ENCODE results near the gene MEG3.

The MEG3 gene

GRCh38 chr14:100828031-100828769 is 2.3 kb downstream of the MEG3 start:
- H3K27ac ChIP-seq (ENCODE audit: low read depth, low read length) = no peak overlapping the region
- no peaks in the 10 kb centered on the region for H4K20me1 ChIP-seq (ENCODE audit: control insufficient read depth, insufficient read depth, low read depth, low read length)
- no peaks in the 10 kb centered on the region for H3K79me2 ChIP-seq (ENCODE audit: control insufficient read depth, low read length)
- H3K4me3 ChIP-seq (ENCODE audit: low read length) = no peak overlapping the region
- no peaks in the 10 kb centered on the region for H3F3A ChIP-seq (ENCODE audit: control insufficient read depth, insufficient read depth)
- TF ChIP-seq EZH2phosphoT487 (IDR thresholded peaks at IDR 0.05; ENCODE audit: borderline replicate concordance, low read length) (no peak), CTCF (IDR thresholded peaks at IDR 0.05; ENCODE audit: low read depth, low read length, poor library complexity, severe bottlenecking) (no peak)
- H3K4me2 ChIP-seq (ENCODE audit: low read length) = no peak overlapping the region
- no peaks in the 10 kb centered on the region for H3K9me2 ChIP-seq (replicated peaks; ENCODE audit: control insufficient read depth, low read length)
- H3K9me3 ChIP-seq (ENCODE audit: control insufficient read depth, insufficient read depth, low read length) = no peaks in the 10 kb centered on the region; the same call in 1 of the 2 replicates
- no peaks in the 10 kb centered on the region for H3K36me3 ChIP-seq (ENCODE audit: control insufficient read depth, low read length)
- no peaks in the 10 kb centered on the region for H3K4me1 ChIP-seq (ENCODE audit: control insufficient read depth, low read length)
- H3K27me3 ChIP-seq (ENCODE audit: control insufficient read depth, low read length) = no peaks in the 10 kb centered on the region

DNA sequence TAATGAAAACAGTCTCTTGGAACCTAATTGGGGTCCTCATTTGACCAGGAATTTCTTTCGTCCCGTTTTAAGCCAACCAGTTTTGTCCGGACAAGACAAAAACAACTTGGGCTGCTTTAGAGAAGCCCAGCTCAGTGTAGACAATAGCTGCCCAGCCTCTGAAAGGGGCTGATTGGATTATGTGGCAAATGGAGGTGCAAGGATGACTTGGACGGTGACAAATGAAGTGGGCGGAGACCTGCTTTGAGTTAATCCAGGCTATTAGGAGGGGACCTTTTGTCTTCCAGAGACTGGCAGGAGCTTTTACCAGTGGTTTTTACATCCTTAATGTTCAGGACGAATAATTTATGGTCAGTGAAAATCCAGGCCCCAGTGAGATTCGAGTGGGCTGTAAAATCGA is 4.8 kb downstream of the MEG3 start:
- Histone ChIP-seq H3K4me1 (ENCODE audit: control insufficient read depth, low read length) (no peaks in the 10 kb centered on the region), H4K20me1 (ENCODE audit: control insufficient read depth, insufficient read depth, low read depth, low read length) (no peaks in the 10 kb centered on the region), H3K36me3 (ENCODE audit: control insufficient read depth, low read length) (no peaks in the 10 kb centered on the region), H3K27ac (ENCODE audit: low read depth, low read length) (no peak overlapping the region), H3K27me3 (ENCODE audit: control insufficient read depth, low read length) (no peaks in the 10 kb centered on the region), H3K4me2 (ENCODE audit: low read length) (no peak overlapping the region), H3K4me3 (ENCODE audit: low read length) (no peak overlapping the region), H3K9me3 (ENCODE audit: control insufficient read depth, insufficient read depth, low read length) (no peaks in the 10 kb centered on the region; the same call in 1 of the 2 replicates), H3K79me2 (ENCODE audit: control insufficient read depth, low read length) (no peaks in the 10 kb centered on the region), H3K9me2 (replicated peaks; ENCODE audit: control insufficient read depth, low read length) (no peaks in the 10 kb centered on the region), H3F3A (ENCODE audit: control insufficient read depth, insufficient read depth) (no peaks in the 10 kb centered on the region)
- TF ChIP-seq CTCF (IDR thresholded peaks at IDR 0.05; ENCODE audit: low read depth, low read length, poor library complexity, severe bottlenecking) = no peak
- TF ChIP-seq EZH2phosphoT487 (IDR thresholded peaks at IDR 0.05; ENCODE audit: borderline replicate concordance, low read length) = no peak

- Histone ChIP-seq H3K4me3 (ENCODE audit: low read length) (no peak overlapping the region), H3K4me2 (ENCODE audit: low read length) (no peak overlapping the region), H3K36me3 (ENCODE audit: control insufficient read depth, low read length) (no peaks in the 10 kb centered on the region), H3K9me2 (replicated peaks; ENCODE audit: control insufficient read depth, low read length) (no peaks in the 10 kb centered on the region), H4K20me1 (ENCODE audit: control insufficient read depth, insufficient read depth, low read depth, low read length) (no peaks in the 10 kb centered on the region), H3F3A (ENCODE audit: control insufficient read depth, insufficient read depth) (no peaks in the 10 kb centered on the region), H3K4me1 (ENCODE audit: control insufficient read depth, low read length) (no peaks in the 10 kb centered on the region), H3K27ac (ENCODE audit: low read depth, low read length) (no peak overlapping the region), H3K9me3 (ENCODE audit: control insufficient read depth, insufficient read depth, low read length) (no peaks in the 10 kb centered on the region), H3K79me2 (ENCODE audit: control insufficient read depth, low read length) (no peaks in the 10 kb centered on the region), H3K27me3 (ENCODE audit: control insufficient read depth, low read length) (no peaks in the 10 kb centered on the region)
- TF ChIP-seq CTCF (IDR thresholded peaks at IDR 0.05; ENCODE audit: low read depth, low read length, poor library complexity, severe bottlenecking) = no peak
- TF ChIP-seq EZH2phosphoT487 (IDR thresholded peaks at IDR 0.05; ENCODE audit: borderline replicate concordance, low read length) = no peak
Measured at GRCh38 chr14:100832311-100832960, 6.5 kb downstream of the MEG3 start.

Data from DOHH2 (cell line).